ENCODE results near the gene SLC24A4. TPM values are rescaled to one million over a fixed set of nuclear protein-coding genes. Genes with fewer than 3 reads are reported as not detected.

The SLC24A4 gene
- total RNA-seq, 1 experiment from 2014 or later, result under 0.01 TPM

DNA sequence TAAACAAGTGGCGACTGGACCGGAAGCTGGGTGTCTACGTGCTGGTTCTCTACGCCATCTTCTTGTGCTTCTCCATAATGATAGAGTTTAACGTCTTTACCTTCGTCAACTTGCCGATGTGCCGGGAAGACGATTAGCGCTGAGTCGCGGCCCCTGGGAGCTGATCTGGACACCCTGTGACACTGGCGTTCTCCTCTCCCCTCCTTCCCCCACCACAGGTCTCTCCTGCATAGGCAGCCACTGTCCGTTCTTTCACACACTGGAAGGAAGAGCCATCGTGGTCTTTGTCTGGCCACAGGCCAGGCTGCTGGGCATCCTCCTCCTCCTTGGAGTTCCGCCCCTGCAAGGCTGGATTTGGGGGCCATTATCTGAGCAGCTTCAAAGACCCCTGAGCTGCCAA is 170.5 kb downstream of the SLC24A4 start:
- no peak for DNase-seq (ENCODE audit: extremely low read depth, low read depth)

DNA sequence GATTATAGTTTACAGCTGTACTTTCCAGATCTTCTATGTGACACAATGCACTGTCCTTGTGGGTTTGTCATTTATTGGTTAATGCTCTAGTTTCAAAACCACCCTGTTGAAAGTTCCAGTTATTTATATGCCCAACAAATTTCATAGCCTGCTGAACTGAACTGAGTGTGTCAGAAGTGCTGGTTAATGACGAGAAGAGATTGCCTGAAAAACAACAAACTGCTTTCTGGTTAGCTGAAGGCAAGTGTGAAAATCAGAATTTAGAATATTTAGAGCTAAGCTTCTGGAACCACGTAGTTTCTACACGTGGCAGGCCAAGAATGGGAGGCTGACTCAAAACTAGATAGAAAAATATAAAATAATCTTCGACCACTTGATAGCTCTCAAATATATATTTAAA is 171.5 kb downstream of the SLC24A4 start:
- no peak for DNase-seq (ENCODE audit: extremely low read depth, low read depth)

- no peak for DNase-seq (ENCODE audit: extremely low read depth, low read depth)
These were observed 172.1 kb downstream of the SLC24A4 start for GRCh38 chr14:92495027-92495426.

DNA sequence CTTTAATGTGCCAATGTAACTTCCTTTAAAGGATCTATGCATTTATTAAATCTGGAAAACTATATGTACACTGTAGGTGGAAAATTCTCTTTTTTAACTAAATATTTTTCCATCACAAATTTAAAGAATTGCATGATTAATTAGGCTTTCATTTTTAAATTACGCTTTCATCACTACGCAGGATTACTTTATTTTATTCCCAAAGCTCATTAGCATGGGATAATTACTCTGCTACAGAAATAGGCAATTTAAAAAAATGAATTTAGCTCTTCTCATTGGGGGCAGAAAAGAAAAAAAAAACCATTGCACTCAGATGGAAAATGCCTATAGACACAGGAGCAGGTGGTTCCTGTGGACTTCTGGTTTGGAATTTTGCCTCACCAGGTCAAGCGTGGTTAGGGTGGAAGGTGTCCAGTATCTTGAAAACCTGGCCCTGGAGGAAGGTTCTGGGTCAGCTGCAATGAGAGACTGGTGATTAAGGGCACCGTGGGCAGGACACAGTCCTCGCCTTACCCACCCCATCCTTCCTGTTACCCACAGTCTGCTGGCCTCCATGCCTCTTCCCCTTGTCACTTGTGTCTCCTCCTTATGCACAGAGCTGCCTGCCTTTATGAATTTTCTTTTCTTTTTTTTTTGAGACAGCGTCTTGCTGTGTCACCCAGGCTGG is 173.4 kb downstream of the SLC24A4 start:
- DNase-seq (ENCODE audit: extremely low read depth, low read depth), result no peak

DNA sequence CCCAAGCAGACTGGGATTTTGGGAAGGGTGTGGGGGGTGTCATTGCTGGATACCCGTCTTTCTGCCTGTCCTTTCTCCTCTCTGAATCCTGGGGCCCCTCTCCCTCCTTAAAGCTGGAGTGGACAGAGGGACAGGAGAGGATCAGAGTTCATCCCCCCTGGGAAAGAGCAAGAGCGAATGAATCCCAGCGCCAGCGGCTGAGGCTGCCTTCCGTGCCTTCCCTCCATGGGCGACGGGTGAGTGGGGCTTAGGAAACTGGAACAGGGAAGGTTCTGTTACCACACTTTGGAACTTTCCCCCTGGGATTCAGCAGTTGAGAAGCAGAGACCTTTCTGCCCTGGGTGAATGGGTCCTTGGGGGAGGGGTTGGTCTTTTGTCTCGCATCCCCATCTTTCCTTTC is 174.4 kb downstream of the SLC24A4 start:
- no peak for DNase-seq (ENCODE audit: extremely low read depth, low read depth)

DNA sequence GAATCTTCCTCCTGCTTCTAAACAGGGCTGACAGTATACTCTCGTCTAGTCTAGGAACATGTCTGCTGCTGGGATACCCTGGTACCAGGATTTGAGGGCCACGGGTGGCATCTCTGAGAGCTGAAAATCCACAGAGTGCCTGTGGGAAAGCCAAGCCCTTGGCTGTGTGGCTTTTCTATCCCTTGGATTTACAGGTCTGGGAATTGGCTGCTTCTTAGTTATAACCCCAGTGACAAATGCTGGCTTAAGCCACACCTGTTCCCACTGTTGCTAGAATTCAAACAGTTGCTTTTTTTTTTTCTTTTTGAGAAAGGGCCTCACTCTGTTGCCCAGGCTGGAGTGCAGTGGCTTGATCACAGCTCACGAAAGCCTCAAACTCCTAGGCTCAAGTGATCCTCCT is 176.3 kb downstream of the SLC24A4 start:
- DNase-seq (ENCODE audit: extremely low read depth, low read depth), result no peak

DNA sequence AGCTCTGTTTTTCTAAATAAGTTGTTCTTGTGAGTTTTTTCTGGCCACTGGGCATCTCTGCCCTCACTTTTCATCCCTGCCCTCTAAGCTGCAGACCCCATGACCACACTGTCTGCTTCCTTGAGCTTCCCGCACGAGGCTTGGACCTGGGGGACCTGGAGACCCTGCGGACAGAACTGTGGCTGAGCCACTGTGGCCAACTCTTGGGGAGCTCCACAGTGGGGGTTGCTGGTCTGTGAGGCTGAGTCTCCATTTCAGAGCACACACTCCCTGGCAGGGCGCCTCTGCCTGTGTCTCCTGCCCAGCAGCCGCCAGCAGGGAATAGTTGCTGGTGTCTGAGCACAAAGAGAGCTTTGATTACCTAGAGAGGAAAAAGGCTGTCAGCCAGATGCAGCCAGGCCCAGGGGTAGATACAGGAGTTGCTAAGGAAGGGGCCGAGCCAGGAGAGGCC is 177.6 kb downstream of the SLC24A4 start:
- no peak for DNase-seq (ENCODE audit: extremely low read depth, low read depth)

- no peak for DNase-seq (ENCODE audit: extremely low read depth, low read depth)
These were observed 179.0 kb downstream of the SLC24A4 start for GRCh38 chr14:92501891-92502351.

- no peak for DNase-seq (ENCODE audit: extremely low read depth, low read depth)
These were observed 179.7 kb downstream of the SLC24A4 start for GRCh38 chr14:92502541-92503286.

GRCh38 chr14:92503756-92504491 is 181.0 kb downstream of the SLC24A4 start:
- no peak for DNase-seq (ENCODE audit: extremely low read depth, low read depth)

- no peak for DNase-seq (ENCODE audit: extremely low read depth, low read depth)
These were observed 182.9 kb downstream of the SLC24A4 start for GRCh38 chr14:92505826-92506225.

DNA sequence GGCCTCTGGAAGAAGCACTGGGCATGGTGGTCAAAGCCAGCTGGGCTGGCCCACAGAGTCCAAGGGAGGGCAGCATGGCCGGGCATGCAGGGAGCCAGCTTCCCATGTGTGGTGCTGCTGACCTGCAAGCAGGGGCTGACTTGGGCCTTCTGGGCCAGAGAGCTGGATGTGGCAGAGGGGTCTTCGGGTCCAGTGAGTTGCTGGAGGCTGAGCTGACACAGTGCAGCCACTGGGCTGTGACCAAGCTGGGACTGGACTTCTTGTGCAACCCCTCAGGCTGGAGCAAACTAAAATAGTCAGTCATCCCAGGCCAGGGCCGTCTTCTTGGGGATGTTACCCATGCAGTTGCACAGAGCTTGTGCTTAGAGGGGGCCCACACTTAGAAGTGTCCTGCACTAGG is 183.3 kb downstream of the SLC24A4 start:
- DNase-seq (ENCODE audit: extremely low read depth, low read depth), result no peak

GRCh38 chr14:92507174-92507768 is 184.3 kb downstream of the SLC24A4 start:
- DNase-seq (ENCODE audit: extremely low read depth, low read depth), result no peak

DNA sequence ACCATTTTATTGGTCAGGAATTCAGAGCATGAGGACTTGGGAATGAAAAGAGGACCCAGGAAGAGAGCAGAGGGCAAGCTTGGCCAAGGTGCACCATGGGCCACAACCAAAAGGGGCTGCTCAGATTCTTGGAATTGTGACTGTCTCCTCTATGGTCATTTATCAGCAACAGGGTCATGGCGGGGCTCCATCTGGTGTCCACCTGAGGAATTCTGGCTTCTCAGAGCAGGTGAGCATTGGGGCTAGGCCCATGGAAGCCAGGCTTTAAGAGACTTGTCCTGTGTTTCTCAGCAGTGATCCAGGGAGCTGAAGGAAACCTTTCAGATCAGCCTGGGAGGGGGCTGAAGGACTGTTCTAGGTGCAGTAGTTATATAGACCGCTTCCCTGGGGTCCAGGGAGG is 188.0 kb downstream of the SLC24A4 start:
- DNase-seq (ENCODE audit: extremely low read depth, low read depth), result no peak

DNA sequence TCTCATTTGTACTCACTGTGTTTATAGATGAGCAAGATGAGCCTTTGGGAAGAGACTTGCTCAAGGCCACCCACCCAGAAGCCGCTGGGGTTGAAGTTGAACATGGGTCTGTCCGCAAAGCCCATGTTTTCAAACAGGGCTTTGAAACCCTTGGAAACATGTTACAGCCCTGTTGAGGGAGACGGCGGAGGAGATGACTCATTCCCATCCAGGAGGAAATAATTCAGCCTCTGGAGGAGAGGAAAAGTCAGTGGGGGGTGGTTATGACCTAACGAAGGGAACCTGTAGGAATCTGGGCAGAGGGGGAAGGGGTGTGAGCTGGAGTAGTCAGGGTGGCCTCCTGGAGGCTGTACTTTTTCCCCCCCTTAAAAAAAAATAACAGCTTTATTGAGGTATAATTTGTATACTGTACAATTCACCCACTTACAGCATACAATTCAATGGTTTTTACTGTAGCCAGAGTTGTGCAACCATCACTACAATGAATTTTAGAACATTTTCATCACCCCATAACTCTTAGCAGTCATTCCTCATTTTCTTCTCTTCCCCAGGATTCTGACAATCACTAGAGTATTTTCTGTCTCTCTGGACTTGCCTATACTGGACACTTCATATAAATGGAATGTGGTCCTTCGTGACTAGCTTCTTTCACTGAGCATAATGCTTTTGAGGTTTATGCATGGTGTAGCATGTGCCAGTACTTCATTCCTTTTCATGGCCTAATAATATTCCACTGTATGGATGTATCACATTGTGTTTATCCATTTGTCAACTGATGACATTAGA is 188.7 kb downstream of the SLC24A4 start:
- DNase-seq (ENCODE audit: extremely low read depth, low read depth), result peak; percentile 56

DNA sequence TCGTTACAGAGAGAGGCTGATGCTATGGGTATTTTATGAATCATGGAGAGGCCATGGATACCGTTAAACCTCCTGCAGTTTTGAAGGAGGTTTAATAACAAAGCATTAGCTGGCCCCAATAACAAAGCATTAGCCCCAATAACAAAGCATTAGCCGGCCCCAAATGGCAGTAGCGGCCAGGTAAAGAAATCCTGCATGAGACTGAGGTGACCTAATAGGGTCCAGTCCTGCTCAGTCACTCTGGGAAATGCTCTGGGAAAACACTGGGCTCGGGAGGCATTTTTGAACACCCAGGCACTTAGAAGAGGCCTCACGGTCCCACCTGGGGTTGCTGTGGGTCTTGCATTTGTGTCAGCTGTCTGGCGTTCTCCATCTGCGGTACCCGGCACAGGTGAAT is 189.8 kb downstream of the SLC24A4 start:
- DNase-seq (ENCODE audit: extremely low read depth, low read depth), result no peak

DNA sequence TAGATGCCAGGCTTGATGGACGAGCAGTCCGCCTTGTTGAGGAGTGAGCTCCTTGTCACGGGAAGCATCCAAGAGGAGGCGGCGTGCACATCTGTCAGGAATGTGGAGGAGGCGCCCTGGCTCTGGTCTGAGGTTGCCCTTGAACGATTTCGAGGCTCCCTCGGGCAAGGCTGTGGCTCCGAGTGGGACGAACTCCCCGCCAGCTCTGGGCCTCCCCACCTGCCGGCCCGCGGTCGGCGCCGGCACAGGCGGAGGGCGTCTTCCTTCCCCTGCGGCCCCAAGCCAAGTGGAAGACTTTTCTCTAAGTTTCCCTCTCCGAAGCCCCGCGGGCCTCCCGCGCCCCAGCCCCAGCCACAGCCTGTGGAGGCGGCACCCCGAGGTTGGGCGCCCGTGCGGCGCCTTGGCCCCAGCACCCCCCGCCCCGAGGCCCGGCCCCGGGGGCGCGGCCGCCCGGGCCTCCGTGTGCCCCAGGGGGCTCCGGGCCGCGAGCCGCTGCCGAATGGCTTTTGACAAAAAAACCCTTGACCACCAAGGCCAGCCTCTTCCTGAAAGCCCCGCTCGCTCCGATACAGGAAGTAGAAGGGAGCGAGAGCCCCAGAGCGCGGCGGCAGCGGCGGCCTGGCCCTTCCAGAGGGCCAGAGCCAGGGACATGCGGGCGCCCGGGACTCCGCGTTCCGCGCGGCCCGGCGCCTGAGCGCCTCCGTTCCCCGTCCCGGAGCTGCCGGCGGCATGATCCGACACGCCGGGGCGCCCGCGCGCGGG is 190.4 kb downstream of the SLC24A4 start, which contains the start of gene RIN3:
Gene RIN3, plus strand, starts transcription at position 578 of the 762 bp plus-strand sequence. Its CDS starts 152 bp downstream, at position 730.
- DNase-seq (ENCODE audit: extremely low read depth, low read depth), result no peak

DNA sequence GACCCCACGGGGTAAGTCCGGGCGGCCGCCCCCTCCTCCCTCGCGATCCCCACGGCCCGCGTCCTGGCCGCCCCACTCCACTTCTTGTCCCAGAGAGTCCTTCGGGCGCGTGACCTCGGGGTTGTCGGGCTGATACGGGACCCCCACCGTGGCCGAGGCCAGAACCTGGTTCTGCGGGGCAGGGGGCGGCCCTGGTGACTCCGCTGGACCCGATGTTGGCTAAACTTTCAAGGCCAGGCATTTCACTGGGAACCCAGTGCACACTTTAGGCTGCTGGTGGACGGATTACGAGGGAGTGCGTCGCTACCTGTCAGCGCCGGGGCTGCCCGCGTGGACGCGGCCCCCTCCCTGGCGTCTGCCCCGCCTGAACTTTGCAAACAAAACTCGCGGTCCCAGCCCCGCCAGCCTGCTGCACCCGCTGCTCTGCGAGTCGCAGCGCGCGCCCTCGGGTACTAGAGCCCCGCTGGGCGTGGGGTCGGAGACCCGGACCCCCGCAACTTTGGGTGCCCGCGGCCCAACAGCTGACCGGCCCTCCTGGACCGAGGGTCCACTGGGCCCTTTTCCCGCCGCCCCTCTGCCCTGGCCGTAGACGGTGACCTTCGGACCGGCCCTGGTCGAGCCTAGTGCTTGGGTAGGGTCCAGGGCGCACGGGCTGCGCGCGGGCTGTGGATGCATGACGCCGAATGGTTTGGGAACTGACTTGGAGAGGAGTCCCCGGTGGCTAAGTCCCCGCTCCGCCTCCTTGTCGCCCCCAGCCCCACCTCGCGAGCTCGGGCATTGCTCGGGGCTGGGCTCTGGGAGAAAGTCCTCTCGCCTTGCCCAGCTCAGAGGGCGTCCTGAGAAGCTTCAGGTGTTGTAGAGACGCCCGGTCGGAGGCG is 191.2 kb downstream of the SLC24A4 start:
- no peak for DNase-seq (ENCODE audit: extremely low read depth, low read depth)

All from NCI-H460 (cell line).